HEK293 (cell line): ENCODE results near the gene TIMM13.
A peak's percentile ranks its signal among the peaks of the same experiment; 100 is the strongest.
"Not testable (repeated sequence)": the region's sequence is repeated elsewhere in the genome, so short reads cannot be mapped to it uniquely, and the experiment has no call there.

ENCODE experiments used
- CTCF ChIA-PET: fragments of 350-600 bp; formaldehyde crosslinking; extraction: SDS; loops from one replicate; lab custom pipeline; 2021; ENCODE audit warnings: antibody characterized with exemption; lab: Yijun Ruan, JAX
- POLR2A ChIA-PET: fragments of 300-600 bp; formaldehyde crosslinking; extraction: SDS; loops from one replicate; lab custom pipeline; 2020; ENCODE audit warnings: antibody characterized with exemption, inconsistent platforms; lab: Yijun Ruan, JAX
- H3K27ac ChIP-seq: fragments of 200-500 bp; sonication (Bioruptor generic); 2 replicates; pipeline ENCODE4 v1.5.1; 2014; ENCODE audit warnings: low read depth, low read length, control low read depth, inconsistent platforms; ENCODE audit errors: extremely low read depth
- H3K36me3 ChIP-seq, 2 experiments: fragments of 200-500 bp in 1 of 2; sonication (Bioruptor generic) in 1 of 2; 1 replicate in 1 of 2; 2 replicates in 1 of 2; pipeline ENCODE4 v1.5.1; 2014 to 2017; ENCODE audit warnings: inconsistent platforms in 2 of 2, low read length in 2 of 2; ENCODE audit not compliant: control insufficient read depth in 2 of 2, insufficient read depth in 1 of 2
- H3K4me1 ChIP-seq: fragments of 200-500 bp; sonication (Bioruptor generic); 2 replicates; pipeline ENCODE4 v1.5.1; 2014; ENCODE audit warnings: mild to moderate bottlenecking, low read length, inconsistent platforms; ENCODE audit not compliant: control insufficient read depth, insufficient read depth
- H3K4me3 ChIP-seq: 2 replicates; pipeline ENCODE4 v1.5.1; 2011; ENCODE audit warnings: low read depth, mild to moderate bottlenecking, control low read depth, low read length, moderate library complexity
- H3K9me3 ChIP-seq: fragments of 200-500 bp; sonication (Bioruptor generic); 2 replicates; pipeline ENCODE4 v1.5.1; 2014; ENCODE audit warnings: low read depth, low read length, inconsistent platforms; ENCODE audit not compliant: control insufficient read depth, insufficient read depth
- BCL11A ChIP-seq: fragments of 450-650 bp; formaldehyde crosslinking; IDR thresholded peaks from 2 replicates; pipeline ENCODE4 v1.5.1; 2016; ENCODE audit warnings: low read depth, missing biosample characterization, missing genetic modification characterization
- BCL11B ChIP-seq: fragments of 450-650 bp; formaldehyde crosslinking; IDR thresholded peaks from 2 replicates; pipeline ENCODE4 v1.5.1; 2016; ENCODE audit warnings: low read depth, missing biosample characterization, missing genetic modification characterization
- EGR2 ChIP-seq: fragments of 450-650 bp; formaldehyde crosslinking; IDR thresholded peaks from 2 replicates; pipeline ENCODE4 v1.5.1; 2016; ENCODE audit warnings: low read depth, missing biosample characterization, missing genetic modification characterization
- GLIS1 ChIP-seq: fragments of 450-650 bp; formaldehyde crosslinking; IDR thresholded peaks from 2 replicates; pipeline ENCODE4 v1.5.1; 2016; ENCODE audit warnings: missing biosample characterization, missing genetic modification characterization
- GLIS2 ChIP-seq: fragments of 450-650 bp; formaldehyde crosslinking; IDR thresholded peaks from 2 replicates; pipeline ENCODE4 v1.5.1; 2016; ENCODE audit warnings: missing biosample characterization, missing genetic modification characterization
- IKZF3 ChIP-seq: fragments of 450-650 bp; IDR thresholded peaks from 2 replicates; pipeline ENCODE4 v1.5.0; 2018; ENCODE audit warnings: missing biosample characterization, mild to moderate bottlenecking, missing genetic modification characterization, moderate library complexity
- SCRT2 ChIP-seq: fragments of 450-650 bp; formaldehyde crosslinking; IDR thresholded peaks from 2 replicates; pipeline ENCODE4 v1.5.1; 2016; ENCODE audit warnings: missing biosample characterization, missing genetic modification characterization
- SP7 ChIP-seq: fragments of 450-650 bp; formaldehyde crosslinking; IDR thresholded peaks from 2 replicates; pipeline ENCODE4 v1.5.1; 2016; ENCODE audit warnings: missing biosample characterization, missing genetic modification characterization
- TCF7L2 ChIP-seq: IDR thresholded peaks from 2 replicates; pipeline ENCODE4 v1.6.1; 2011; ENCODE audit warnings: low read depth, mild to moderate bottlenecking, inconsistent platforms, low read length, moderate library complexity, borderline replicate concordance
- ZBTB7A ChIP-seq: fragments of 450-650 bp; formaldehyde crosslinking; IDR thresholded peaks from 2 replicates; pipeline ENCODE4 v1.5.1; 2016; ENCODE audit warnings: low read depth, missing biosample characterization, missing genetic modification characterization
- ZFHX2 ChIP-seq: fragments of 450-650 bp; formaldehyde crosslinking; conservative IDR thresholded peaks from 2 replicates; pipeline ENCODE4 v1.5.1; 2016; ENCODE audit warnings: missing biosample characterization, missing genetic modification characterization
- ZIC2 ChIP-seq: fragments of 450-650 bp; formaldehyde crosslinking; IDR thresholded peaks from 2 replicates; pipeline ENCODE4 v1.5.1; 2016; ENCODE audit warnings: missing biosample characterization, missing genetic modification characterization
- ZNF140 ChIP-seq: fragments of 450-650 bp; formaldehyde crosslinking; IDR thresholded peaks from 2 replicates; pipeline ENCODE4 v1.5.1; 2016; ENCODE audit warnings: missing biosample characterization, missing genetic modification characterization
- ZNF2 ChIP-seq: fragments of 450-650 bp; formaldehyde crosslinking; IDR thresholded peaks from 2 replicates; pipeline ENCODE4 v1.5.1; 2016; ENCODE audit warnings: missing biosample characterization, missing genetic modification characterization
- ZNF248 ChIP-seq: fragments of 450-650 bp; formaldehyde crosslinking; IDR thresholded peaks from 2 replicates; pipeline ENCODE4 v1.5.1; 2017; ENCODE audit warnings: missing biosample characterization, missing genetic modification characterization
- ZNF26 ChIP-seq: fragments of 450-650 bp; formaldehyde crosslinking; IDR thresholded peaks from 2 replicates; pipeline ENCODE4 v1.5.1; 2016; ENCODE audit warnings: missing biosample characterization, missing genetic modification characterization
- ZNF302 ChIP-seq: fragments of 450-650 bp; formaldehyde crosslinking; IDR thresholded peaks from 2 replicates; pipeline ENCODE4 v1.5.1; 2016; ENCODE audit warnings: missing biosample characterization, missing genetic modification characterization, low read depth
- ZNF324 ChIP-seq: fragments of 450-650 bp; formaldehyde crosslinking; IDR thresholded peaks from 2 replicates; pipeline ENCODE4 v1.5.1; 2016; ENCODE audit warnings: missing biosample characterization, missing genetic modification characterization
- ZNF350 ChIP-seq: fragments of 450-650 bp; formaldehyde crosslinking; IDR thresholded peaks from 2 replicates; pipeline ENCODE4 v1.5.0; 2017; ENCODE audit warnings: missing biosample characterization, mild to moderate bottlenecking, missing genetic modification characterization
- ZNF48 ChIP-seq: fragments of 450-650 bp; formaldehyde crosslinking; IDR thresholded peaks from 2 replicates; pipeline ENCODE4 v1.5.1; 2016; ENCODE audit warnings: missing biosample characterization, missing genetic modification characterization
- ZNF610 ChIP-seq: fragments of 450-650 bp; formaldehyde crosslinking; IDR thresholded peaks from 2 replicates; pipeline ENCODE4 v1.5.1; 2016; ENCODE audit warnings: missing biosample characterization, missing genetic modification characterization, borderline replicate concordance
- ZNF660 ChIP-seq: fragments of 450-650 bp; IDR thresholded peaks from 2 replicates; pipeline ENCODE4 v1.5.1; 2018; ENCODE audit warnings: missing biosample characterization, mild to moderate bottlenecking, missing genetic modification characterization
- ZXDB ChIP-seq: fragments of 450-650 bp; formaldehyde crosslinking; IDR thresholded peaks from 2 replicates; pipeline ENCODE4 v1.5.1; 2016; ENCODE audit warnings: missing biosample characterization, missing genetic modification characterization
- TF ChIP-seq, protein P1 (sequence below): fragments of 450-650 bp; IDR thresholded peaks from 2 replicates; pipeline ENCODE4 v1.5.1; 2018; ENCODE audit warnings: missing biosample characterization, mild to moderate bottlenecking, missing genetic modification characterization
- TF ChIP-seq, protein P2 (sequence below): fragments of 450-650 bp; formaldehyde crosslinking; IDR thresholded peaks from 2 replicates; pipeline ENCODE4 v1.5.1; 2016; ENCODE audit warnings: missing biosample characterization, missing genetic modification characterization

TIMM13 gene

DNA sequence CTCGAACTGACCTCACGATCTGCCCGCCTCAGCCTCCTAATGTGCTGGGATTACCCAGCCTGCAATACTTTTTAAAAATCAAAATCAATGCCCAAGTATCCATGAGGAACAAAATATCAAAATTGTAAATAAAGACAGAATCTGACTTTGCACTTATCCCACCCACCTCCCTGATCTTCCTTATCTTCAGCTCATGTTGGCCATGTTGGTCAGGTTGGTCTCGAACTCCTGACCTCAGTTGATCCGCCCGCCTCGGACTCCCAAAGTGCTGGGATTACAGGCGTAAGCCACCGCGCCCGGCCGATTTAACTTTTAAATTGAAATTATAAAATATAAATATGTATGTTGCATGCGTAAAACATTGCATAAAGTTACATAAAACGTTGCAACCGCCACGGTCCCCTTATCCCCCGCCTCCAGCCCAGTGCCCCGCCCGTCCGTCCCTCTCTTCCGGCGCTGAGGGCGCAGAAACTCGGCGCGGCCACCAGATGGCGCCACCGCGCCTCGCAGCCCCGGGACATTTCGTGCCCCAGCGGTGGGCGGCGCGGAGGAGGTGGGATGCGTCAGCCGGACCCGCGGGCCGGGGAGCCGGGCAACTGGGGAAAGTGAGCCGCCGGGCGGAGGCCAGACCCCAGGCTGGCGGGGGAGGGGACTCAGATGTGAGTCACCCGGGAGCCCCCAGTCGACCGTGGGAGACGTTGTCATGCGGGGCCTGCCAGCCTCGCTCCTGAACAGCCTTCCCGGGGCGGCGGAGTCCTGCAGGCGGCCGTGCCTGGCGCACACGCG, 47.0 kb upstream of the TIMM13 start (continued):
- TF ChIP-seq, protein P1, sequence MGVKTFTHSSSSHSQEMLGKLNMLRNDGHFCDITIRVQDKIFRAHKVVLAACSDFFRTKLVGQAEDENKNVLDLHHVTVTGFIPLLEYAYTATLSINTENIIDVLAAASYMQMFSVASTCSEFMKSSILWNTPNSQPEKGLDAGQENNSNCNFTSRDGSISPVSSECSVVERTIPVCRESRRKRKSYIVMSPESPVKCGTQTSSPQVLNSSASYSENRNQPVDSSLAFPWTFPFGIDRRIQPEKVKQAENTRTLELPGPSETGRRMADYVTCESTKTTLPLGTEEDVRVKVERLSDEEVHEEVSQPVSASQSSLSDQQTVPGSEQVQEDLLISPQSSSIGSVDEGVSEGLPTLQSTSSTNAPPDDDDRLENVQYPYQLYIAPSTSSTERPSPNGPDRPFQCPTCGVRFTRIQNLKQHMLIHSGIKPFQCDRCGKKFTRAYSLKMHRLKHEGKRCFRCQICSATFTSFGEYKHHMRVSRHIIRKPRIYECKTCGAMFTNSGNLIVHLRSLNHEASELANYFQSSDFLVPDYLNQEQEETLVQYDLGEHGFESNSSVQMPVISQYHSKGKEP (tag by site-specific recombination): peak; percentile 53; the same call in 1 of the 2 replicates
- TF ChIP-seq, protein P2, sequence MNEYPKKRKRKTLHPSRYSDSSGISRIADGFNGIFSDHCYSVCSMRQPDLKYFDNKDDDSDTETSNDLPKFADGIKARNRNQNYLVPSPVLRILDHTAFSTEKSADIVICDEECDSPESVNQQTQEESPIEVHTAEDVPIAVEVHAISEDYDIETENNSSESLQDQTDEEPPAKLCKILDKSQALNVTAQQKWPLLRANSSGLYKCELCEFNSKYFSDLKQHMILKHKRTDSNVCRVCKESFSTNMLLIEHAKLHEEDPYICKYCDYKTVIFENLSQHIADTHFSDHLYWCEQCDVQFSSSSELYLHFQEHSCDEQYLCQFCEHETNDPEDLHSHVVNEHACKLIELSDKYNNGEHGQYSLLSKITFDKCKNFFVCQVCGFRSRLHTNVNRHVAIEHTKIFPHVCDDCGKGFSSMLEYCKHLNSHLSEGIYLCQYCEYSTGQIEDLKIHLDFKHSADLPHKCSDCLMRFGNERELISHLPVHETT (tag by site-specific recombination): no peak
- TF ChIP-seq TCF7L2: no peak
- TF ChIP-seq BCL11B (tag by site-specific recombination): no peak; the same call in 1 of the 2 replicates
- TF ChIP-seq ZNF302 (tag by site-specific recombination): no peak
- TF ChIP-seq GLIS1 (tag by site-specific recombination): peak; percentile 89
- TF ChIP-seq ZBTB7A (tag by site-specific recombination): peak; percentile 89
- peak; percentile 56 for TF ChIP-seq BCL11A
- TF ChIP-seq ZNF324: peak; percentile 83
- no peak for TF ChIP-seq ZNF248 (tag by site-specific recombination)
- TF ChIP-seq ZXDB (tag by site-specific recombination): 0 out of 2 replicates have a peak, but pooled peaks have one; percentile 21
- TF ChIP-seq ZFHX2 (tag by site-specific recombination): peak; percentile 98
- TF ChIP-seq ZNF2 (tag by site-specific recombination): peak; percentile 69; the same call in 1 of the 2 replicates

DNA sequence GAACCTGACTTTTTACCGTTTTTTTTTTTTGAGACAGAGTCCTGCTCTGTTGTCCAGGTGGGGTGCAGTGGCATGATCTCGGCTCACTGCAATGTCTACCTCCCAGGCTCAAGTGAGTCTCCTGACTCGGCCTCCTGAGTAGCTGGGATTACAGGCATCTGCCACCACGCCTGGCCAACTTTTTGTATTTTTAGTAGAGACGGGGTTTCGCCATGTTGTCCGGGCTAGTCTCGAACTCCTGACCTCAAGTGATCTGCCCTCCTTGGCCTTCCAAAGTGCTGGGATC, 42.5 kb upstream of the TIMM13 start:
- not testable (repeated sequence) for H3K36me3 ChIP-seq, H3K4me3 ChIP-seq, H3K4me1 ChIP-seq, H3K27ac ChIP-seq
- TF ChIP-seq GLIS1 (tag by site-specific recombination): peak; percentile 90
- peak; percentile 8; the same call in 1 of the 2 replicates for TF ChIP-seq SCRT2 (tag by site-specific recombination)
- TF ChIP-seq, all 188 proteins: peak for 2; not testable (repeated sequence) for 186
- H3K9me3 ChIP-seq: not testable (repeated sequence)
- POLR2A ChIA-PET: interaction anchor here (0.6 to 3.1 kb wide), 7 partner anchors 14 to 141 kb away, joined by 3 to 11 read pairs (median 5); partner anchors contain the start of gene TIMM13
- CTCF ChIA-PET: interaction anchor here (1.9 to 3.0 kb wide), 3 partner anchors 141 to 167 kb away, joined by 9 to 16 read pairs (median 12); no protein-coding TSS in a partner anchor

DNA sequence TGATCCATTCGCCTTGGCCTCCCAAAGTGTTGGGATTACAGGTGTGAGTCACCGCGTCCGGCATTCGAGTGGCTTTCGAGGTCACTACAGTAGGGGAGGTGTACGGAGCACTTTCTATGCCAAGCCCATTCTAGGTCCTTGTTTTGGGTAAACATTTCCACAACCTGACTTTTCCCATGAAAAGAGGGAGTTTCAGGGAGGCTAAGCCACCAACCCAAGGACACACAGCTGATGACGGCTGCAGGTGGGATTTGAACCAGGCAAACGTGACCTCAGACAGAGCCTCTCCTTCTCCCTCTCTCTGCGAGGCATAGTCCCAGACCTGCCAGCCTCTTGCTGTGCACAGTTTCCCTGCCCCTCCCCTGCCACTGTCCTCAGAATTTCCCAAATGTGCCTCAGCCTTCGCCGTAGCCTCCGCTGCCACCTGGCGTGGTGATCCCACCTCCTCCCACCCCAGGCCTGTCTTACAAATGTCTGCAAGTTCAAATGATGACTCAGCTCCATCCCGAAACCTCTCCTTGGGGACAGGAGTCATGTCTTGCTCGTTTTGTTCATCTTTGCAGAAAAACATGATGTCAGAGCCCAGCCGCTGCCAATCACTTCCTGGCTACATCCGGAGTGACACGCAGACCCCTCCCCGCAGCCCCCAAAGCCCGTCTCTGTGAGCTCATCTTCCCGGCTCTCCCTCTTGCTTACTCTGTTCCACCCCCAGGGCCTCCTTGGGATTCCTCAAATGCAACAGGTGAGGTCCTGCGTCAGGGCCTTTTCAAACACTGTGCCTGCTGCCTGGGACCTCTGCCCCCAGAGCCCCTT, 41.9 kb upstream of the TIMM13 start:
- Histone ChIP-seq H3K4me1 (no peaks in the 10 kb centered on the region), H3K9me3 (no peaks in the 10 kb centered on the region), H3K27ac (no peak overlapping the region), H3K36me3 (no peaks in the 10 kb centered on the region), H3K4me3 (no peak overlapping the region)
- POLR2A ChIA-PET: interaction anchor here (0.6 to 3.1 kb wide), 9 partner anchors 12 to 144 kb away, joined by 3 to 11 read pairs (median 4); partner anchors contain the start of genes LMNB2 and TIMM13
- CTCF ChIA-PET: interaction anchor here (1.9 to 3.0 kb wide), 3 partner anchors 142 to 168 kb away, joined by 9 to 16 read pairs (median 12); no protein-coding TSS in a partner anchor
- TF ChIP-seq ZNF140 (tag by site-specific recombination) (no peak), ZNF26 (tag by site-specific recombination) (no peak), GLIS2 (tag by site-specific recombination) (no peak), ZNF610 (no peak), ZNF350 (tag by site-specific recombination) (no peak), EGR2 (tag by site-specific recombination) (peak; percentile 42; the same call in 1 of the 2 replicates), SP7 (0 out of 2 replicates have a peak, but pooled peaks have one; percentile 39), BCL11B (tag by site-specific recombination) (no peak), IKZF3 (tag by site-specific recombination) (no peak), ZNF660 (tag by site-specific recombination) (no peak), ZNF48 (tag by site-specific recombination) (no peak), ZNF248 (tag by site-specific recombination) (no peak), ZIC2 (peak; percentile 23; the same call in 1 of the 2 replicates)
- TF ChIP-seq, protein P2 (tag by site-specific recombination): no peak
